SK-N-SH (cell line): ENCODE results near the gene ASTN2. TPM values are rescaled to one million over a fixed set of nuclear protein-coding genes. Genes with fewer than 3 reads are reported as not detected.

Experiments used
- CTCF ChIA-PET: fragments of 300-600, 350-600 bp; formaldehyde crosslinking; extraction: SDS; loops from one replicate; lab custom pipeline; 2021; lab: Yijun Ruan, JAX
- POLR2A ChIA-PET: fragments of 350-600 bp; sonication (Branson Sonifier 250); formaldehyde crosslinking; extraction: SDS; loops from one replicate; lab custom pipeline; 2020; ENCODE audit warnings: antibody characterized with exemption, inconsistent platforms; lab: Yijun Ruan, JAX
- DNase-seq: peaks from one replicate; pipeline ENCODE4 v3.0.0; 2012
- H2AFZ ChIP-seq: fragments of 200-600 bp; sonication (generic); 2 replicates; pipeline ENCODE4 v1.8.1; 2016; ENCODE audit warnings: antibody characterized with exemption, mild to moderate bottlenecking, low read depth
- H3F3A ChIP-seq: fragments of 200-600 bp; sonication (generic); replicated peaks from 2 replicates; pipeline ENCODE3; 2016; ENCODE audit warnings: antibody characterized with exemption, mild to moderate bottlenecking; ENCODE audit not compliant: insufficient read depth
- H3K27ac ChIP-seq, 2 experiments: fragments of 200-500 bp in 1 of 2; fragments of 200-600 bp in 1 of 2; sonication (Bioruptor generic) in 1 of 2; sonication (generic), shearing (Covaris generic) in 1 of 2; 2 replicates each; pipeline versions ENCODE4 v1.5.1 to v1.6.1; 2014 to 2016; ENCODE audit warnings: low read depth in 2 of 2, inconsistent platforms in 1 of 2, low read length in 1 of 2, mild to moderate bottlenecking in 1 of 2, mixed read lengths in 1 of 2
- H3K27me3 ChIP-seq: fragments of 200-600 bp; sonication (generic), shearing (Covaris generic); 2 replicates; pipeline ENCODE4 v1.6.1; 2016; ENCODE audit warnings: mixed run types; ENCODE audit not compliant: insufficient read depth
- H3K36me3 ChIP-seq, 2 experiments: fragments of 200-500 bp in 1 of 2; fragments of 200-600 bp in 1 of 2; sonication (Bioruptor generic) in 1 of 2; sonication (generic) in 1 of 2; replicated peaks in 1 of 2; 2 replicates each; pipeline versions ENCODE3 to v1.5.1; 2014 to 2016; ENCODE audit warnings: low read length in 1 of 2, mild to moderate bottlenecking in 1 of 2; ENCODE audit not compliant: insufficient read depth in 2 of 2, control insufficient read depth in 1 of 2
- H3K4me1 ChIP-seq, 2 experiments: fragments of 200-500 bp in 1 of 2; fragments of 200-600 bp in 1 of 2; sonication (Bioruptor generic) in 1 of 2; sonication (generic), shearing (Covaris generic) in 1 of 2; 2 replicates each; pipeline versions ENCODE4 v1.5.1 to v1.6.1; 2014 to 2016; ENCODE audit warnings: low read depth in 1 of 2, low read length in 1 of 2, mixed run types in 1 of 2; ENCODE audit not compliant: insufficient read depth in 2 of 2, control insufficient read depth in 1 of 2
- H3K4me2 ChIP-seq: fragments of 200-600 bp; sonication (generic), shearing (Covaris generic); 2 replicates; pipeline ENCODE4 v1.6.1; 2017; ENCODE audit warnings: mixed run types
- H3K4me3 ChIP-seq, 2 experiments: fragments of 200-500 bp in 1 of 2; fragments of 200-600 bp in 1 of 2; sonication (Bioruptor generic) in 1 of 2; sonication (generic), shearing (Covaris generic) in 1 of 2; 2 replicates each; pipeline versions ENCODE4 v1.5.1 to v1.8.1; 2014 to 2016; ENCODE audit warnings: low read depth in 2 of 2, inconsistent platforms in 1 of 2, low read length in 1 of 2, mild to moderate bottlenecking in 1 of 2, mixed read lengths in 1 of 2, moderate library complexity in 1 of 2
- H3K79me2 ChIP-seq: fragments of 200-600 bp; sonication (generic); 2 replicates; pipeline ENCODE4 v1.8.1; 2017; ENCODE audit warnings: mild to moderate bottlenecking; ENCODE audit not compliant: insufficient read depth
- H3K9ac ChIP-seq: fragments of 200-600 bp; sonication (generic); 2 replicates; pipeline ENCODE4 v1.6.1; 2017; ENCODE audit warnings: mixed run types
- H3K9me2 ChIP-seq: fragments of 200-600 bp; sonication (generic); 2 replicates; pipeline ENCODE4 v1.6.1; 2017; ENCODE audit warnings: mixed run types
- H3K9me3 ChIP-seq: fragments of 200-600 bp; sonication (generic); 2 replicates; pipeline ENCODE4 v1.6.1; 2017; ENCODE audit warnings: mixed run types, mild to moderate bottlenecking, moderate library complexity
- H4K20me1 ChIP-seq: fragments of 200-600 bp; sonication (generic); 2 replicates; pipeline ENCODE4 v1.6.1; 2017; ENCODE audit warnings: mild to moderate bottlenecking, mixed run types; ENCODE audit not compliant: insufficient read depth
- EP300 ChIP-seq, 2 experiments: IDR thresholded peaks; 2 replicates each; pipeline versions ENCODE4 v1.4.0 to v1.6.1; 2012; ENCODE audit warnings: borderline replicate concordance in 1 of 2, low read depth in 1 of 2, low read length in 1 of 2
- FOSL2 ChIP-seq: IDR thresholded peaks from 2 replicates; pipeline ENCODE4 v1.4.0; 2012; ENCODE audit warnings: low read depth, mild to moderate bottlenecking, moderate library complexity, borderline replicate concordance
- GATA2 ChIP-seq: sonication (generic); formaldehyde crosslinking; IDR thresholded peaks from 2 replicates; pipeline ENCODE4 v1.5.0; 2020; ENCODE audit warnings: mild to moderate bottlenecking, missing genetic modification reagents
- IRF3 ChIP-seq: fragments of 150-350 bp; IDR thresholded peaks from 2 replicates; pipeline ENCODE4 v1.6.1; 2016; ENCODE audit warnings: mild to moderate bottlenecking, low read depth, low read length
- JUND ChIP-seq: IDR thresholded peaks from 2 replicates; pipeline ENCODE4 v1.4.0; 2012
- NRF1 ChIP-seq: IDR thresholded peaks from 2 replicates; pipeline ENCODE4 v1.6.1; 2012; ENCODE audit warnings: low read depth, mild to moderate bottlenecking, low read length
- PBX3 ChIP-seq: IDR thresholded peaks from 2 replicates; pipeline ENCODE4; 2012
- RCOR1 ChIP-seq: fragments of 150-350 bp; IDR thresholded peaks from 2 replicates; pipeline ENCODE4 v1.6.1; 2017; ENCODE audit warnings: antibody characterized with exemption, low read length
- SMC3 ChIP-seq: IDR thresholded peaks from 2 replicates; pipeline ENCODE4 v1.6.1; 2012; ENCODE audit warnings: low read depth, low read length, improper control_type of control experiment
- TAF1 ChIP-seq: IDR thresholded peaks from 2 replicates; pipeline ENCODE4 v1.6.1; 2012; ENCODE audit warnings: low read depth, mild to moderate bottlenecking, low read length, moderate library complexity, borderline replicate concordance
- USF1 ChIP-seq: IDR thresholded peaks from 2 replicates; pipeline ENCODE4 v1.4.0; 2012; ENCODE audit warnings: low read depth, borderline replicate concordance
- USF2 ChIP-seq: fragments of 150-350 bp; IDR thresholded peaks from 2 replicates; pipeline ENCODE4 v1.6.1; 2017; ENCODE audit warnings: antibody characterized with exemption, low read length, low read depth, borderline replicate concordance
- YY1 ChIP-seq: IDR thresholded peaks from 2 replicates; pipeline ENCODE4 v1.4.0; 2012; ENCODE audit warnings: low read depth, mild to moderate bottlenecking
- WGBS: methylation state at CpG from one replicate; pipeline ENCODE4 v1.1.6; 2017; ENCODE audit warnings: low lambda C conversion rate; 5-methylcytosine and 5-hydroxymethylcytosine counted together
- polyA plus RNA-seq, 3 experiments: library from polyadenylated mRNA; depleted of rRNA; stranded (reverse); fragments of >200 nt; gene quantifications; 2 replicates each; pipeline ENCODE4 v1.2.3, GENCODE V29; 2012

Gene ASTN2
- polyA plus RNA-seq, 1 of the 3 experiments (the other 2 are of a cell fraction): 6.6 TPM

GRCh38 chr9:116525611-116526010, 889.2 kb downstream of the ASTN2 start:
- CTCF ChIA-PET: no interaction called here
- TF ChIP-seq IRF3 (no peak), SMC3 (no peak), GATA2 (CRISPR knock-in tag) (no peak), RCOR1 (no peak), TAF1 (no peak), EP300 (IDR thresholded peaks at IDR 0.05; ENCODE audit: borderline replicate concordance in 1 of 2, low read depth in 1 of 2, low read length in 1 of 2) (no peak), USF1 (no peak), USF2 (no peak), FOSL2 (no peak), JUND (no peak)
- no peak for DNase-seq
- H3K9me3 ChIP-seq: 0 out of 2 replicates have a peak, but pooled peaks cover 3% of the 10 kb centered on the region
- H3K27ac ChIP-seq: no peak overlapping the region
- no peaks in the 10 kb centered on the region for H4K20me1 ChIP-seq
- no peak overlapping the region for H3K4me3 ChIP-seq
- H3K9ac ChIP-seq: no peak overlapping the region
- WGBS: 46% methylated on average over 1 of the region's 1 CpG
- POLR2A ChIA-PET: no interaction called here
- H3K36me3 ChIP-seq: no peaks in the 10 kb centered on the region
- no peak overlapping the region for H3K4me2 ChIP-seq
- H3K9me2 ChIP-seq: no peaks in the 10 kb centered on the region
- no peaks in the 10 kb centered on the region for H3K79me2 ChIP-seq
- H3K4me1 ChIP-seq: no peaks in the 10 kb centered on the region
- no peaks in the 10 kb centered on the region for H3K27me3 ChIP-seq
- H2AFZ ChIP-seq: no peak overlapping the region
- no peaks in the 10 kb centered on the region for H3F3A ChIP-seq

- H3K4me3 ChIP-seq: no peak overlapping the region
- H3K9me3 ChIP-seq: 0 out of 2 replicates have a peak, but pooled peaks cover 3% of the 10 kb centered on the region
- 61% methylated on average over 3 of the region's 3 CpGs for WGBS
- H3K79me2 ChIP-seq: no peaks in the 10 kb centered on the region
- H3K4me2 ChIP-seq: no peak overlapping the region
- H2AFZ ChIP-seq: no peak overlapping the region
- ChIA-PET CTCF (no interaction called here), POLR2A (no interaction called here)
- H3K4me1 ChIP-seq: no peaks in the 10 kb centered on the region
- H3K9me2 ChIP-seq: no peaks in the 10 kb centered on the region
- no peak overlapping the region for H3K27ac ChIP-seq
- no peaks in the 10 kb centered on the region for H3K27me3 ChIP-seq
- no peaks in the 10 kb centered on the region for H4K20me1 ChIP-seq
- no peaks in the 10 kb centered on the region for H3K36me3 ChIP-seq
- H3F3A ChIP-seq: no peaks in the 10 kb centered on the region
- no peak overlapping the region for H3K9ac ChIP-seq
- no peak for TF ChIP-seq NRF1
- no peak for TF ChIP-seq YY1
- no peak for TF ChIP-seq JUND
- TF ChIP-seq PBX3: no peak
- no peak for TF ChIP-seq FOSL2
- no peak for DNase-seq
These were observed 889.9 kb downstream of the ASTN2 start for GRCh38 chr9:116524778-116525470.
